T follicular helper cell (primary cell): ENCODE results near the gene LDAF1.
"Not testable (repeated sequence)": the region's sequence is repeated elsewhere in the genome, so short reads cannot be mapped to it uniquely, and the experiment has no call there.

ENCODE experiments used
- DNase-seq: peaks from one replicate; pipeline ENCODE4 v3.0.0-alpha.2; 2020; ENCODE audit warnings: low read depth

The LDAF1 gene

DNA sequence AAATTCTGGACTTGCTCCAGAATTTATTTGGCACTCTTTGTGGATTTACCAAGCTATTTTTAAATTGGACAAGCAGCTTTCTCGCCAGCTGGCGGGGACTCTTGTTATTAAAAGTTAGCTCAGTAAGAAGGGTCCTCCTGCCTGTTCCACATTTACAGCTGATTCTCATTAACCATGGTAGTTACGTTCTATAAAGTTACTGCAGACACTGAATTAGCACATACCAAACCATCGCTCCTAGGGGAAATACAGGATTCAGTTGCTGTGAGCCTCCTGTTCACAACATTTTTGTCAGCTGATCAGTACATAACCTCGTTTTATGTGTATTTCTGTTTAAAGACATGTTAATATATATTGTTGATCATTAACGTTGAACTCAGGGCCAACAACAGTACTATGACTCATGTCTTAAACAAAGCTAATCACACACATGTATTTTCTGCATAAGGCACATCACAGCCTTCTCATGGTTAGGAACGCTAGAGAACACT, 4.2 kb downstream of the LDAF1 start:
- no peak for DNase-seq

DNA sequence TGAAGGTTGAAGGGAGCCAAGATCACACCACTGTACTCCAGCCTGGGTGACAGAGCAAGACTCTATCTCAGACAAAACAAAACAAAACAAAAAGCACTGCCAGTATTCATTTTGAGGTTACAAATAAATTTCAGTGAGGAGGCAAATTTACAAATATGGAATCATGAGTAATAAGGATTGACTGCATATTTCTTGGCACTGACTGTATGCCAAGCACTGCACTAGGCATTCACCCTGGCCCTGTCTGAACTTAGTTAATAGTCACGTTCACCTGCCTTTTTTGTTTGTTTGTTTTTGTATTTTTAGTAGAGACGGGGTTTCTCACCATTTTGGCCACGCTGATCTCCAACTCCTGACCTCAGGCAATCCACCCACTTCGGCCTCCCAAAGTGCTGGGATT, 5.1 kb downstream of the LDAF1 start:
- no peak for DNase-seq

DNA sequence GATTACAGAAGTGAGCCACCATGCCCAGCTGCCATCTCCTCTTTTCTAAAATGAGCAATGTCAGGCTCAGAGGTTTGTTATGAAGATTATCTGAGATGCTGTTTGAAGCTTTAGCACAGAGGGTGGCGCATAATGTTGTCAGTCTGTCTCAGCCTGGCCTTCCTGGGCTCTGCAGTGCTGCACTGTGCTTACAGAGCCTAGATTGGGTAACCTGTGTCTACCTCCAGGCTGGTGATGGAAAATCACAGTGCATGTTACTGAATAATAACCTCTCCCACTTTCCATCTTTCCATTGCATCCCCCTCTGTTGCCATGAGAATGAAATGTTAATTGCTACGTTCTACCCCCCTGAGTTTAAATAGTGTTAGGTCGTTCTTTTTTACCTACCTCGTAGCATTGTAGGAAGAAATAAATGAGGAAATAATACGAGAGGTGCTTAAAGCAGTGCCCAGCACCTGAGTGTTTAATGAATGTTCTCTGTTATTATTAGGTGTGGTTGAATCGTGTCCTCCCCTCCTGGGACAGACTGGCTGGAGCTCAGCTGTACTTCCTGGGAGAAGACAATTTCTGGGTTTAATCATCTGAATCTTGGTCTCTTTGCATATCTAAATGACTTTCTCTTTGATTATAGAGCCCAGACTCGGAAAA, 6.2 kb downstream of the LDAF1 start:
- no peak for DNase-seq

DNA sequence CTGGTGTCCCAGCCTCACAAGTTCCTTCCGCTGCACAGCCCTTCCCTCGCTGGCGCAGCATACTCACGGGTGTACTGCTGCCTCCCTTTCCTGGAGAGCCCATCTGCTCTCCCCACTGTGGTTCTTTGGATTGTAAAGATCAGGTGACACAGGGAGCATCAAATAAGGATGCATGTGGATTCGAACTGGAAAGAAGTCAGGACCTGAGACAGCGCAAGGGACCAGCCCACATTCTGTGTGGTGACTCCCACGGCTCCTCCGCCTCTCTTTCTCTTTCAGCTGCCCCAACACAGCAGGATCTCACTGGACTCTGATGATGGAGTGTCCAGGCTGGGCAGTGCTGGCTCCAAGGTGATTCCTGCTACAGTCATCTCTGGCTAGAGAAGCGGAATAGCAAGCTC, 8.1 kb downstream of the LDAF1 start:
- DNase-seq = no peak

DNA sequence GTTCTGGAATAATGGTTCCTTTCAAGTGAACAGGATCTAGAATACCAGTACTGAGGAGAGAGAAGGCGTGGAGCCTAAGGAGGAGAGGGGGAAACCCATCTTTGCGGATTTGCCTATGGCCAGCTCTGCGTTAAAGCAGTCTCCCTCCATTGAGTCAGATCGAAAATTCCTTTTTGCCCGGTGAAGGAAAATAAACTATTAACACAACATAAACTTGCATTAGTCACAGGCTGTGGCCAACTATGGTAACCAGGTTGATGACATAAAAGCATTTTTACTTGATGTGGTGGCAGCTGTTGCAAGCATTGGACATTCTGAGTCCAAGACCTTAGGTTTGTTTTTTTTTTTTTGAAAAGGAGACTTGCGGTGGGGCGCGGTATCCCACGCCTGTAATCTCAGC, 8.9 kb downstream of the LDAF1 start:
- DNase-seq = no peak

DNA sequence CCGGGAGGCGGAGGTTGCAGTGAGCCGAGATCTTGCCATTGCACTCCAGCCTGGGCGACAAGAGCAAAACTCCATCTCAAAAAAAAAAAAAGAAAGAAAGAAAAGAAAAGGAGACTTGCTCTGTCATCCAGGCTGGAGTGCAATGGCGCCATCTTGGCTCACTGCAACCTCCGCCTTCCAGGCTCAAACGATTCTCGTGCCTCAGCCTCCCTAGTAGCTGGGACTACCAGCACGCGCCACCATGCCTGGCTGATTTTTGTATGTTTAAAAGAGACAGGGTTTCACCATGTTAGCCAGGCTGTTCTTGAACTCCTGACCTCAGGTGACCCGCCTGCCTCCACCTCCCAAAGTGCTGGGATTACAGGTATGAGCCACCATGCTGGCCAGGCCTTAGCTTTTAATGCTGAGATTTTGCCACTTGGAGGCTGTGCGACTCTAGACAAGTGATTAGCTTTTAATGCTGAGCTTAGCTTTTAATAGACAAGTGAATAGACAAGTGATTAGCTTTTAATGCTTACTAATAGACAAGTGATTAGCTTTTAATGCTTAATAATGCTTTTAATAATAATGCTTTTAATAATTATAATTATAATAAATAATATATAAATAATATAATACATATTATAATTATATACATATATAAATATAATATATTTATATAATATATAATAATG, 9.6 kb downstream of the LDAF1 start:
- DNase-seq = no peak

DNA sequence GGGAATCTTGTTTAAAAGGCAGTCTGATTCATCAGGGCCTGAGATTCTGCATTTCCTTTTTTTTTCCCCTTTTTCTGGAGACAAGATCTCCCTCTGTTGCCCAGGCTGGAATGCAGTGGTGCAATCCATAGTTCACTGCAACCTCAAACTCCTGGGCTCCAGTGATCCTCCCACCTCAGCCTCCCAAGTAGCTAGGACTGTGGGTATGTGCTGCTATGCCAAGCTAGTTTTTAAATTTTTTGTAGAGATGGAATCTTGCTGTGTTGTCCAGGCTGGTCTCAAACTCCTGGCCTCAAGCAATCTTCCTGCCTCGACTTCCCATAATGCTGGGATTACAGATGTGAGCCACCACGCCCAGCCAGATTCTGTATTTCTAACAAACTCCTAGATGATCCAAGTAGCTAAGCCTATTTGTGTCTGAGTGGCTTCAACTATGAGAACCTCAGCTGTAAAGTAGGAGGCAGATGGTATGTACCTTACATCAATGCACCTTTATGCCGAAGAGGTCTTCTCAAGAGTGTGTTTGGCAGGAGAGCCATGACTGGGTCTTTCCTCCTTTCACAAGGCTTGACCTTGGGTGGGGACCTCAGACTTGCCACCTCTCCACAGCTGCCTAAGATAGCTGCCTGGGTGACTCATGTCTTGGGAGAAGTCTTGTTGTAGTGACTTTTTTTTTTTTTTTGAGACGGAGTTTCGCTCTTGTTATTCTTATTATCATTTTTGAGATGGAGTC, 10.9 kb downstream of the LDAF1 start:
- no peak for DNase-seq

DNA sequence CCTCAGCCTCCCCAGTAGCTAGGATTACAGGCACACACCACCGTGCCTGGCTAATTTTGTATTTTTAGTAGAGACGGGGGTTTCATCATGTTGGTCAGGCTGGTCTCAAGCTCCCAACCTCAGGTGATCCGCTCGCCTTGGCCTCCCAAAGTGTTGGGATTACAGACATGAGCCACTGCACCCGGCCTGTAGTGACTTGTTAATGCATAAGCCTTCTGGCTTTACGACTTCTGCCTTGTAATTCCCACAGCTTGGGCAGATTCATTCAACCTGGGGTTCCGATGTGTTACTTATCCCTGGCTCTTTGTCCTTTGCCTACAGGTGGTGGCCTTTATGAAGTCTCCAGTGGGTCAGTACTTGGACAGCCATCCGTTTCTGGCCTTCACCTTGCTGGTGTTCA, 11.6 kb downstream of the LDAF1 start:
- not testable (repeated sequence) for DNase-seq

DNA sequence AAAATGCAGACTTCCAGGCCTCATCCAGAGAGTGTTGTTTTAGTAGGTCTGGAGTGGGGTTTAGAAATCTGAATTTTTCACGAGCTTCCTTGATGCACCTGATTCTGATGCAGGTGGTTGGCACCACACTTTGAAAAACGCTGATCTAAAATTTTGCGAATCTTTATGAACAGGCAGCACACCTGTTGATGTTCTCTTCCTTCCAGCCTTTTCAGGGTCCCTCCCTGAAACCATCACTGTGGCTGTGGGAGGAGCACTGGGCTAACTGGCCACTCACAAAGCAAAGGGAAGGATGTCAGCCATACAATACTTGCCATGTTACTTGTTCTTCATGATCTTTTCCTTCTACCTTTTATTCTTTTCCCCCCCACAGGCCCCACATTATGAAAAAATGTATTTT, 14.2 kb downstream of the LDAF1 start:
- DNase-seq = no peak

DNA sequence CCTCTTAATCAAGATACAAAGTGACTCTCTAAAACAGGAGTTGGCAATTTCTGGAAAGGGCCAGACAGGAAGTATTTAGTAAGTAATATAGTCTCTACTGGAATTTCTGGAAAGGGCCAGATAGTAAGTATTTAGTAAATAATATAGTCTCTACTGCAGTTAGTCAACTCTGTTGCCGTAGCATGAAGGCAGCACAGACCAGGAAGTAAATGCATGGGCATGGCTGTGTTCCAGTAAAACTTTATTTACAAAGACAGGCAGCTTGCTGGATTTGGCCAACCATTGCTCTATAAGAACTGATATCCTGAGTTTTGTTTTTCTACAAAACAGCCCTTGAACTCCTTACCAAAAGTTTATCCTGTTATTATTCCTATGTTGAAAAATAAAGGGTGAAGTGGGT, 16.9 kb downstream of the LDAF1 start:
- DNase-seq = no peak

DNA sequence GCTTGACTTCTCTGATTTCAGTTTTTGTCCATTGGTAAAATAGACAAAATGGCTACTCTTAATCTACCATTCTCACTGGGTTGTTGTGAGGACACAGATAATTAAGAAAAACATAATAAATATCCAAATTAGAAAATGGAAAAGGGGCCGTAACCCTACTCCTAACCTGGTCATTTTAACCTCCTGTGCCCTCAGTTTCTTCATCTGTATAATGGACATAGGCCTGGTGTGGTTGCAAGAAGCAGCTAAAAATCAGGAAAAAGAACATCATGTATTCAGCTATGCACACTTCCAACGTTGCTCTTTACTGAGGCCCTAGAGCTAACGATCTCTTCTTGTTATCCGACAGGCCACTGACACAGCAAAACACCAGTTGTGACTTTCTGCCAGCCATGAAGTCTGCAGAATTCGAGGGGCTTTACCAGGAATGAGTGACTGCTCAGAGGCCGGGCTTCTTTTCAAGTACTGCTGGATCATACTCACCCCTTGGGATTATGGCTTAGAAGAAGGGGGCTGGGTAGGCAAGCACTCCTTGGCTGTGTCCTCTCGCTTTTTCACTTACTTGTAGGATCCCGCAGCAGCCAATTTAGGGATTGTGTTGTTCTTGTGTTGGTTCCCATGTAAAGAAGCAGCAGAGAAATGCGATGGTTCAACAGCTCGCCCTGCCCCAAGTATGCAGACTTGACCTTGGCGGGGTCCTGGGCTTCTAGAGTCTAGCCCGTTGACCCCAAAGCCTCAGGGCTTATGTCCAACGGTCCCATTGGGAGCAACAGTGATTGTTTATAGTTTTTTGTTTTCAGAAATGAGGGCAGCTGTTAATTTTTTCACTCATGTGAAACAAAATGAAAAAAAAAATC, 20.9 kb downstream of the LDAF1 start:
- DNase-seq = no peak

DNA sequence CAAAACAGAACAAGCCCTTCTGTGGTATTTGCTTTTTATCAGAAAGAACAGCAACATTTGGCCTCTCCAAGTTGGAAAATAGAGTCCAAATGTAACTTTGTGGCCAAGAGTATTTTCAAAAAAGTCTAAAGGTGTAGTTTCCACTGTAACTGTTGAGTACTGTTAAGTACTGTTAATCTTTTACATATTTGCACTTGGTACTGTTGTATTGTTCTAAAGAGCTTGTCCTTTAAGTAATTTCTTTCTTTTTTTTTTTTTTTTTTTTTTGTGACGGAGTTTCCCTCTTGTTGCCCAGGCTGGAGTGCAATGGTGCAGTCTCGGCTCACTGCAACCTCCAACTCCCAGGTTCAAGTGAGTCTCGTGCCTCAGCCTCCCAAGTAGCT, 21.5 kb downstream of the LDAF1 start:
- DNase-seq = no peak

DNA sequence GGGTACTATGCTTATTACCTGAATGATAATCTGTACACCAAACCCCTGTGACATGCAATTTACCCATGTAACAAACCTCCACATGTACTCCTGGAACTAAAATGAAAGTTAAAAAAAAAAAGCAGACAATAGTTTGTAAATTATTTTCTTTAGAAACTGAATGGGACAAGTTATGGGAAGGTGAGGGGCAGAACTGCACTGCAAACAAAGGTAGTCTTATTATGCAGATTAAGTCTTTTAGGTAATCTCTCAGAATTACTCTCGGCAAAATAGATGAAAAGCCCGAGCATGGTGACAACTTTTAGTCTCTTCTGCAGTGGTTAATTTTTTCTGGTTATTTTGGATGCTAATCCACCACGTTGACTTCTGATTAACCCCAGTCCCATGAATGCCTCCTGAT, 25.5 kb downstream of the LDAF1 start:
- no peak for DNase-seq

DNA sequence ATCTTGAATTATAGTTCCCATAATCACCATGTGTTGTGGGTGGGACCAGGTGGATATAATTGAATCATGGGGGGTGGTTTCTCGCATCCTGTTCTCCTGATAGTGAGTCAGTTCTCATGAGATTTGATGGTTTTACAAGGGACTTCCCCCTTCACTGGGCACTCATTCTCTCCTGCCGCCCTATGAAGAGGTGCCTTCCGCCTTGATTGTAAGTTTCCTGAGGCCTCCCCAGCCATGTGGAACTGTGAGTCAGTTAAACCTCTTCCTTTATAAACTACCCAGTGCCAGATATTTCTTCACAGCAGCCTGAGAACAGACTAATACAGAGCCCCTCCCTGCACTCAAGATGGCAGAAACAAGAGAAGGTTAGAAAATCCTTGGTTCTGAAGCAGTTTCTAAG, 26.4 kb downstream of the LDAF1 start:
- DNase-seq = no peak

DNA sequence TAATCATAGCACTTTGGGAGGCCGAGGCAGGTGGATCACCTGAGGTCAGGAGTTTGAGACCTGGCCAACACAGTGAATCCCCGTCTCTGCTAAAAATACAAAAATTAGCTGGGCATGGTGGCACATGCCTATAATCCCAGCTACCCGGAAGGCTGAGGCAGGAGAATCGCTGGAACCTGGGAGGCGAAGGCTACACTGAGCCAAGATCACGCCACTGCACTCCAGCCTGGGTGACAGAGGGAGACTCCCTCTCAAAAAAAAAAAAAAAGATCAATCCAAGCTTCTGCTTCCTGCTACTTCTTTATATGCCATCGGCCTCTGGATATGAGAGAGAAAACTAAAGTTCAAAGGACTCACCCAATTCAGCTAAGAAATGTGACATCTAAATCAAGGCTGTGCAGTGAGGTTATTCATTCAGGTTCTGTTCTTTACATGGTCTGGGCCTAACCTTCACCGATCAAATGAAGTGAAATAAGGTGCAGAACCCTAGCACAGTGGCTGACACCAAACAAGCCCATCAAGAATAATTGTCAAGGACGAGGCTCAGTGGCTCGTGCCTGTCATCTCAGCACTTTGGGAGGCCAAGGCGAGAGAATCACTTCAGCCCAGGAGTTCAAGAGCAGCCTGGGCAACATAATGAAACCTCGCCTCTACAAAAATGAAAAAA, 27.3 kb downstream of the LDAF1 start:
- no peak for DNase-seq

DNA sequence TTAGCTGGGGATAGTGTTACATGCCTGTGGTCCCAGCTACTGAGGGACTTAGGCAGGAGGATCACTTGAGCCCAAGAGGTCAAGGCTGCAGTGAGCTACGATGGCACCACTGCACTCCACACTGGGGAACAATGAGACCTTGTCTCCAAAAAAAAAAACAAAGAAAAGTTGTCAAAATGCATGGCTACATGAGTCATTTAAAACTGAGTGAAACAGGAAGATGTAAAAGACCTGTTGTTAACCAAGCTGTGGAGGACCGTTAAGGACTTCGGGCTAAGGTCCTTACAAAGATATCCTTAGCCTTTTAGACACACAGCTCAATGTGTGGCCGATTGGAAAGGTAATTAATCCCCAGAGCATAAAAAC, 27.8 kb downstream of the LDAF1 start:
- no peak for DNase-seq

DNA sequence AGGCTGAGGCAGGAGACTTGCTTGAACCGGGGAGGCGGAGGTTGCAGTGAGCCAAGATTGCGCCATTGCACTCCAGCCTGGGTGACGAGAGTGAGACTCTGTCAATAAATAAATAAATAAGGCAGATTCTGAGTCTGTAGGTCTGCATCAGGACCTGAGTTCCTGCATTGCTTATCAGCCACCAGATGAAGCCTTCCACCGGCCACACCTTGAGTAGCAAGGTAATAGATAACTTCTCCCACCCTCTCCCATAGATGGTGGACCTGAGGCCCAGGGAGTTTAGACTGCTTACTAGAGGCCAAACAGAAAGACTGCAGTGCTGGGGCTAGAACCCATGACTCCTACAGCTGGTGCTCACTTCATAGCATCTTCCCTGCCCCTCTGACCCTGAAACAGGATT, 30.8 kb downstream of the LDAF1 start:
- DNase-seq = no peak

DNA sequence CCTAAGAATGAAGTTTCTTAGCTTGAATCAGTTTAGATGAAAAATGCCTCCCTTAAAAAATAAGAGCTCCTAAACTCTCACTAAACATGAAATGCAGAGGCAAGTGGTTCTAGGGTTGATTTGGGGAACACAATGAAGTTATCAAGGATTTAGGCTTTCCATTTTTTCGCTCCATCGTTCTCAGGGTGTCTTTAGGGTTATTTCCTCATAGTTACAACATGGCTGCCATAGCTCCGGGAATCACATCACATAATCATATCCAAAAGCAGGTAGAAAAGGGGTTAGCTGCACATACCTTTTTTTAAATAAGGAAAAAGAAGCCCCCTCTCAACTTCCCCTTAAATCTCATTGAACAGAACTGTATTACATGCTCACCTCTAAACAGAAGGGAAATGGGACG, 31.5 kb downstream of the LDAF1 start:
- DNase-seq = no peak

DNA sequence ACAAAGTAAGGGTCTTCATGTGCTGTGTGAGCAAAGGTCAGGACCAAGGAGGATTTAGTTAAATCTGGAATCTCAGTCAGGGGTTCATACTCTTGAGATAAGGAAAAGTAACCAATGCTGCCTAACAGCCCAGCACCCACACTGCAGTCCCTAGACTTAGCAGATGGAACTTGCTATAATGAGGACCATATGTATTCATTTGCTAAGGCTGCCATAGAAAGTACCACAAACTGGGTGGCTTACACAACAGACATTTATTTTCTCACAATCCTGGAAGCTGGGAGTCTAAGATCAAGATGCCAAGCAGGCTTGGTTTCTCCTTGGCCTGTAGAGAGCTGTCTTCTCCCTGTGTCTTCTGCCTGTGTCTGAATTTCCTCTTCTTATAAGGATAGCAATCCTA, 32.1 kb downstream of the LDAF1 start:
- no peak for DNase-seq

DNA sequence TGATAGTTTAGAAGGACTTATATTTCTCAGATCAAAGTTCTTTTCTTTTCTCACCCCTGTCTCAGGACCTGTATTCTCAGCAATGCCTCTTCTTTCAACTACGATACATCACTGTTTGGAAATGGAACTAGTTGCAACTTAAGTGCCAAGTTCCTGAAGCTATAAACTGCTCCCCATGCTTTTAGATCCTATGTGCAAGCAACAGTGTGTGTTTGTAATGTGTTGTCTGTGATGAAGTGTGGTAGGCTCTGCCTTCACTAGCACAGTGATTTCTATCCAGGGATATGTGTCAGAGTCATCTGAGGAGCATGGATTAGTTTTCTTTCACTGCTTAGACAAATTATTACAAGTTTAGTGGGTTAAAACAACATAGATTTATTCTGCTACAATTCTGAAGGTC, 34.5 kb downstream of the LDAF1 start:
- DNase-seq = no peak

DNA sequence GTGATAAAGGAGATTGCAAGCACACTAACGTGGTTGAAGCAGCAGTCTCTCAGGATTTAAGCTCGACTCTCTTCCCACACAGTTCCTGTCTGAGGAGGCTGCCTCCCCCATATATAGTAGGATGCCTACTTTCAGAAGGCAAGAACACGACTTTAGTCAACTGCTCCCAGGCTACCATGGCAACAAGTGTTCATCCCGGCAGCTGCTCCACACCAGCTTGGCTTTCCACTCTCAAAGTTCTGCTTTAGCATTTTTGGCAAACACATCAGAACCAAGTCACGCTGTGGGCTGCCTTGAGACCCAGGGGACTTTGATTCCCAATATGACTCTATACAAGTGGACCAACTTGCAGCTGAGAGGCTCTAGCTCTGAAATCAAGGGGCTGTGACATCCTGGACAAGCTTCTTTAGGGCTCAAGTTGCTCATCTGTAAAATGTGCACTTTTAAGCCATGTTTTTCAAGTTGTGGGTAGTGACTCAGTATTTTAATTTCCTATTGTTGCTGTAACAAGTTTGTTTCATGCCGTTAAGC, 36.4 kb downstream of the LDAF1 start:
- DNase-seq = no peak

DNA sequence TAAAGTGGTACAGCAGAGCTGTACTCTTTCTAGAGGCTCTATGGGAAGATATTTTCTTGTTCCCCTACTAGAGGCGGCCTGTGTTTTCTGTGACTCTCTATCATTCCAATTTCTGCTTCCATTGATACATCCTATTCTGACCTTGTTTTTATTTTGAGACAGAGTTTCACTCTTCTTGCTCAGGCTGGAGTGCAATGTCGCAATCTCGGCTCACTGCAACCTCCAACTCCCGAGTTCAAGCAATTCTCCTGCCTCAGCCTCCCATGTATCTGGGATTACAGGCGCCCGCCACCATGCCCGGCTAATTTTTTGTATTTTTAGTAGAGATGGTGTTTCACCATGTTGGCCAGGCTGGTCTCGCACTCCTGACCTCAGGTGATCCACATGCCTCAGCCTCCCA, 36.9 kb downstream of the LDAF1 start:
- DNase-seq = not testable (repeated sequence)
